HCT116 (cell line): ENCODE data around the gene COG2.

Experiments used
- EZH2 ChIP-seq: fragments of 200-600 bp; sonication (generic); IDR thresholded peaks from 2 replicates; pipeline ENCODE4 v1.6.1; 2017; ENCODE audit warnings: antibody characterized with exemption, mixed run types
- POLR2A ChIP-seq: IDR thresholded peaks from 2 replicates; pipeline ENCODE4 v1.7.0; 2011; ENCODE audit warnings: borderline replicate concordance; ENCODE audit not compliant: insufficient read depth, insufficient read length; ENCODE audit errors: extremely low read depth
- RAD21 ChIP-seq: IDR thresholded peaks from 2 replicates; pipeline ENCODE4 v1.6.1; 2012; ENCODE audit warnings: low read depth, mild to moderate bottlenecking

- TF ChIP-seq RAD21 (no peak), EZH2 (no peak), POLR2A (no peak)
Observed at GRCh38 chr1:230627767-230628166, 14.5 kb upstream of the COG2 start.
